ENCODE results near the gene SCNN1B.

GRCh38 chr16:23368469-23368868 lies 66.4 kb downstream of the SCNN1B start:
- no peak for TF ChIP-seq POLR2AphosphoS5 (IDR thresholded peaks at IDR 0.05; ENCODE audit: low read depth)
- TF ChIP-seq, protein P1, sequence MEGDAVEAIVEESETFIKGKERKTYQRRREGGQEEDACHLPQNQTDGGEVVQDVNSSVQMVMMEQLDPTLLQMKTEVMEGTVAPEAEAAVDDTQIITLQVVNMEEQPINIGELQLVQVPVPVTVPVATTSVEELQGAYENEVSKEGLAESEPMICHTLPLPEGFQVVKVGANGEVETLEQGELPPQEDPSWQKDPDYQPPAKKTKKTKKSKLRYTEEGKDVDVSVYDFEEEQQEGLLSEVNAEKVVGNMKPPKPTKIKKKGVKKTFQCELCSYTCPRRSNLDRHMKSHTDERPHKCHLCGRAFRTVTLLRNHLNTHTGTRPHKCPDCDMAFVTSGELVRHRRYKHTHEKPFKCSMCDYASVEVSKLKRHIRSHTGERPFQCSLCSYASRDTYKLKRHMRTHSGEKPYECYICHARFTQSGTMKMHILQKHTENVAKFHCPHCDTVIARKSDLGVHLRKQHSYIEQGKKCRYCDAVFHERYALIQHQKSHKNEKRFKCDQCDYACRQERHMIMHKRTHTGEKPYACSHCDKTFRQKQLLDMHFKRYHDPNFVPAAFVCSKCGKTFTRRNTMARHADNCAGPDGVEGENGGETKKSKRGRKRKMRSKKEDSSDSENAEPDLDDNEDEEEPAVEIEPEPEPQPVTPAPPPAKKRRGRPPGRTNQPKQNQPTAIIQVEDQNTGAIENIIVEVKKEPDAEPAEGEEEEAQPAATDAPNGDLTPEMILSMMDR (IDR thresholded peaks at IDR 0.05; ENCODE audit: insufficient read depth, low read length): no peak
- no peak for TF ChIP-seq REST (IDR thresholded peaks at IDR 0.05; ENCODE audit: insufficient replicate concordance, low read depth)
